Retinal pigment epithelial cell (primary cell): ENCODE measurements around the gene GRM8.

ENCODE experiments used
- DNase-seq: peaks from one replicate; pipeline ENCODE4 v3.0.0-alpha.2; 2010; ENCODE audit warnings: low read depth
- H3K4me3 ChIP-seq: 2 replicates; pipeline ENCODE4 v1.5.1; 2011; ENCODE audit warnings: mild to moderate bottlenecking, low read length, control low read depth, moderate library complexity
- CTCF ChIP-seq: conservative IDR thresholded peaks from 2 replicates; pipeline ENCODE4 v1.5.1; 2011; ENCODE audit warnings: low read depth, low read length, control low read depth, inconsistent platforms

GRM8 gene

DNA sequence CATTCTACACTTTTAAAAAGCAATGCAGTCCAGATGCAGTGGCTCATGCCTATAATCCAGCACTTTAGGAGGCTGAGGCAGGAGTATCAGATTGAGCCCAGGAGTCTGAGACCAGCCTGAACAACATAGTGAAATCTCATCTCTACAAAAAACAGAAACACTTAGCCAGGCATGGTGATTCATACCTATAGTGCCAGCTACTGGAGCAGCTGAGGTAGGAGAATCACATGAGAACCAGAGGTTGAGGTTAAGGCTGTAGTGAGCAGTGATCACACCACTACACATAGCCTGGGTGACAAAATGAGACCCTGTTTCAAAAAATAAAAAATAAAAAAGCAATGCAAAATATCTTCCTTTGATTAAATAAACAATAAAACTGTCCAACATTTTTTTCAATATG is 205.2 kb downstream of the GRM8 start:
- no peak for TF ChIP-seq CTCF
- DNase-seq = no peak

DNA sequence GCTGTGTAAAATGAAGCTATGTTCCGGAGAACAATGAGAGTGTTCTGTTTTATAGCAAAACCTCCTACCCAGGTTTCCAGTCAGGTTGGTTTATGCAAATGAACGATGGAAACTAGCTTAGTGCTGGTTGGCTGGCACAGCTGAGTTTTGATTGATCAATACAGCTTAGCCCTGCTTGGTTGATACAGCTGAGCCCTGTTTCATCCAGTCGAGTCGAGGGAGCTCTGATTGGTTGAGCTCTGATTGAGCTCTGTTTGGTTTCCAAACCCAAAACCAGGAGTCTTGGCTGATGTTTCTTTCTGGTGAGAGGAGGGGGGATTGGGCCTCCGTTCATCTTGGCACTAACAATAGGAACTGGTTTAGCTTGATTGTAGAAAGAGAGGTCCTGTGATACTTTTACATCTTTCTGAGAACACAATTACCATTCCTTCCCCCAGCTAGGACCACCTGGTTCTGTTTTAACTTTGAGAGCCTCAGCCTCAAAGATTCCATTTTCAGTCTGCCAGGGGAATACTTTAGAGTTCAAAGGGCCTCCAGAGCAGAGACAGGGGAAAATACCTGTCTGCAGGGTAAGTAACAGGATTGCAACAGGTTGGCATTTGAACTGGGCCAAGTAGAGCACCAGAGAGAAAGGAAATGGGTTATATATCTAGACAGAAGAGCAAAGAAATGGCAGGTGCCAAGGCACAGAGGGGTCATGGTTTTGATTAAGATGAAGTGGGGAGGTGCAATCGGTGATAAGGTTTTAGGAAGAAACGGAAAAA is 210.9 kb downstream of the GRM8 start:
- H3K4me3 ChIP-seq = no peak overlapping the region
- DNase-seq = no peak
- no peak for TF ChIP-seq CTCF

More for the DNA sequence above, 205.2 kb downstream of the GRM8 start:
- H3K4me3 ChIP-seq = no peak overlapping the region

- TF ChIP-seq CTCF = no peak
- DNase-seq = no peak
Observed at GRCh38 chr7:127040042-127040441, 212.7 kb downstream of the GRM8 start.

DNA sequence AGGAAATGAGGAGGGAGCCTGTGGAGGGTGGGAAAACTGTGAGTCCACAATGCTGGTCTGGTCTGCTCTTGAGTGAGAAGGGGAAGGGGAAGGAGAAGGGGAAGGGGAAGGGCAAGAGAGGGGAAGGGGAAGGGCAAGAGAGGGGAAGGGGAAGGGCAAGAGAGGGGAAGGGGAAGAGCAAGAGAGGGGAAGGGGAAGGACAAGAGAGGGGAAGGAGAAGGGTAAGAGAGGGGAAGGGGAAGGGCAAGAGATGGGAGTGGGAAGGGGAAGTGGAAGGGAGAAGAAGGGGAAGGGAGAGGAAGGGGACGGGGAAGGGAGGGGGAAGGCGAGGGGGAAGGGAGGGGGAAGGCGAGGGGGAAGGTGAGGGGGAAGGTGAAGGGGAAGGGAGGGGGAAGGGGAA is 213.2 kb downstream of the GRM8 start:
- no peak for DNase-seq
- TF ChIP-seq CTCF = no peak
- no peak overlapping the region for H3K4me3 ChIP-seq

More at GRCh38 chr7:127040042-127040441, 212.7 kb downstream of the GRM8 start:
- H3K4me3 ChIP-seq = no peak overlapping the region

DNA sequence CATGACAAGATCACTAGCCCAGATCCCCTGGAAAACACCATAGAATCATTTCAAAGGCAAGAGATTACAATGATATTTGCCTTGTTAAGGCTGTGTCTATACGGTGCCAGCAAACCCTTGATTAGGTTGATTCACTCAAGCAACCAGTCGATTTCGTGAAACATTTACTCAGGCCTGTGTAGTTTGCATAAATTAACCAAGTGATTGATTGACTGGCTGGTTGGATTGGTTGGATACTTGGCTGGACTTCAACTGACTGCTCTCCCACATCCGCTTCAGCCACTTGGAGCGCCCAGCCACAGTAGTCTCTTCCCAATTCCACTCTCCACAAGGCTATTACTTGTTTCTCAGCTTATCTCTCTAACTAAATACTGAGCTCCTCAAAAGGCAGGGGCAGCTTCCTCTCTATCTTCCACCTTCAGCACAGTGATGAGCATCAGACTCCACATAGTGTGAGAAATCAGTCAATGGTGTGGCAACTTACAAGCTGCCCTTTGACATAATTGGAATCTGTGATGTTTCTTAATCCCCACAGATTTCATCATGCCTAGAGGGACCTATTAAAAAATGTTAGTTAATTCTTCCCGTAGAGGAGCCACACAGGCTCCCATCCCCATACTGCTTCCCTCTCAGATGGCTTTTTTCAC is 217.4 kb downstream of the GRM8 start:
- DNase-seq = no peak
- H3K4me3 ChIP-seq = no peak overlapping the region
- no peak for TF ChIP-seq CTCF

- no peak for DNase-seq
- no peak overlapping the region for H3K4me3 ChIP-seq
- no peak for TF ChIP-seq CTCF
Observed at GRCh38 chr7:127034186-127034806, 218.4 kb downstream of the GRM8 start.
